H4 (cell line): ENCODE data around the gene PINLYP. TPM values are rescaled to one million over a fixed set of nuclear protein-coding genes. Genes with fewer than 3 reads are reported as not detected.

Source experiments
- total RNA-seq: library from RNA; depleted of rRNA; stranded (reverse); fragments of >200 nt; shearing (Covaris generic); gene quantifications from 2 replicates; pipeline ENCODE4 v1.2.3, GENCODE V29; 2014; rRNA removed

The PINLYP gene
- total RNA-seq, 1 experiment from 2014 or later: not detected

Other genes with a start within 250 kb of the PINLYP start
- 0.21 TPM in 1 of 2 replicates, not detected in the other for gene CD177, start 222.1 kb upstream of the PINLYP start, total RNA-seq
- gene TEX101, start 160.9 kb upstream of the PINLYP start, total RNA-seq: not detected in 2 replicates
- 0.17 and 0.29 TPM in 2 replicates for gene LYPD3, start 110.2 kb upstream of the PINLYP start, total RNA-seq
- 1.3 and 2.1 TPM in 2 replicates for gene PHLDB3, start 71.1 kb upstream of the PINLYP start, total RNA-seq
- 33.6 and 50.4 TPM in 2 replicates for gene ETHE1, start 48.6 kb upstream of the PINLYP start, total RNA-seq
- gene ZNF575, start 42.6 kb upstream of the PINLYP start, total RNA-seq: not detected in 2 replicates
- gene XRCC1, start 274 bp upstream of the PINLYP start, total RNA-seq: 29.2 and 31.0 TPM in 2 replicates
- gene IRGQ, start 20.3 kb downstream of the PINLYP start, total RNA-seq: 20.6 and 22.4 TPM in 2 replicates
- gene ZNF576, start 20.8 kb downstream of the PINLYP start, total RNA-seq: 12.5 and 17.7 TPM in 2 replicates
- not detected in 2 replicates for gene SRRM5, start 36.3 kb downstream of the PINLYP start, total RNA-seq
- gene ZNF428, start 43.8 kb downstream of the PINLYP start, total RNA-seq: 20.4 and 34.2 TPM in 2 replicates
- 2.2 and 5.4 TPM in 2 replicates for gene CADM4, start 64.0 kb downstream of the PINLYP start, total RNA-seq
- gene PLAUR, start 94.4 kb downstream of the PINLYP start, total RNA-seq: 41.3 and 53.7 TPM in 2 replicates
- gene IRGC, start 140.3 kb downstream of the PINLYP start, total RNA-seq: not detected in 2 replicates
- 7.9 and 14.9 TPM in 2 replicates for gene SMG9, start 179.2 kb downstream of the PINLYP start, total RNA-seq
- gene KCNN4, start 205.2 kb downstream of the PINLYP start, total RNA-seq: 1.2 and 3.1 TPM in 2 replicates
- 0.66 TPM in 1 of 2 replicates, not detected in the other for gene LYPD5, start 226.6 kb downstream of the PINLYP start, total RNA-seq